ENCODE results near the gene PGAM1.
"Not testable (repeated sequence)": the region's sequence is repeated elsewhere in the genome, so short reads cannot be mapped to it uniquely, and the experiment has no call there.

The PGAM1 gene

DNA sequence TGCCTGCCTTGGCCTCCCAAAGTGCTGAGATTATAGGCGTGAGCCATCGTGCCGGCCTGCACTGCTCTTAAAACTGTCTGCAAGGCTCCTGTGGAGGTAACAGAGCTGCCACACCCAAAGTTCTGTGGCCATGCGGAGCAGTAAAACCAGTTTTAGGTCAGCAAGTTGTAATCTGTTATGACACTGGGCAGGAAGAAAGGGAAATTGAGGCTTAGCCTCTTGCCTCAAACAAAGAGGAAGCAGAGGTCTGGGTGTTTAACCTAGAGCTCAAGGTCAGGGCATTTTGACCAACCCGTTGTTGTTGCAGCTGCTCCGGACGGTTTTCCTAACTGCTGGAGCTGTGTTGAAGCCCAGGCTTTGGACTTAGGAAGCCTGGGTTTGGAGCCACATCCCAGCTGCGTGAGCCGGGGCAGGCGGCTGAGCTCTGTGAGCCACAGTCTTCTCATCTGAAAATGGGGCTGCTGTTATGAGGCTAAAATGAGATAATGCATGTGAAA, 17.4 kb upstream of the PGAM1 start:
- no peak for DNase-seq

DNA sequence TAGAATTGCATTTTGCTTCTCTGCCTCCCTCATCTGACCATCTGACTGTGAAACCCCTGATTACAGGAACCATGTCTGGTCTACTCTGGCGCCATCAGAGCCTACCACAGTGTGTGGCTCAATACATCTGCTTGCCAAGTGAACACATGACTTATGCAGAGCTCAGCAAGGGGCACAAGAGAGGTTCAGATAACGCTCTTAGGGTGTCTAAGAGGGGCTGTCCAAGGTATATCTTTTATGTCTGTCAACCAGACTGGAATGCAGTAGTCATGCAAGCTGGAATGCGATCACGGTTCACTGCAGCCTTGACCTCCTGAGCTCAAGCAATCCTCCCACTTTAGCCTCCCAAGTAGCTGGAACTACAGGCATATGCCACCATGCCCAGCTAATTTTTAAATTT, 14.6 kb upstream of the PGAM1 start:
- DNase-seq: no peak

DNA sequence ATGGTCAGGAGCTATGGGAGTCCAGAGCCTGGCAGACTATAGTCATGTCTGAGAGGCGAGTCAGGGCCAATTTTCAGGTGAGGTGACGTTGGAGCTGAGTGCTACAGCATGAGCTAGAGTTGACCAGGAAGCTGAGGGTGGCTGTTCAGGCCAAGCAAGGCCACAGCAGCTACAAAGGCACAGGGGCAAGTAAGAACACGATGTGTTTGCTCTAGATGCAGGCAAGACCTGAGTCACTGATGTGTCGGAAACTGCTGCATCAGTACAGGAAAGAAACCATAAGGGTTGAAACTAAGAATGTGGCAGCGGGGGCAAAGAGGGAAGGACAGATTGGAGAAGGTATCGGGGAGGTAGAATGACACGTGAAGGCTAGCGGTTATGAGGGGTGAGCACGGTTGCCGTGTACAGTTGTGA, 13.1 kb upstream of the PGAM1 start:
- peak; percentile 79 to 81 for DNase-seq

DNA sequence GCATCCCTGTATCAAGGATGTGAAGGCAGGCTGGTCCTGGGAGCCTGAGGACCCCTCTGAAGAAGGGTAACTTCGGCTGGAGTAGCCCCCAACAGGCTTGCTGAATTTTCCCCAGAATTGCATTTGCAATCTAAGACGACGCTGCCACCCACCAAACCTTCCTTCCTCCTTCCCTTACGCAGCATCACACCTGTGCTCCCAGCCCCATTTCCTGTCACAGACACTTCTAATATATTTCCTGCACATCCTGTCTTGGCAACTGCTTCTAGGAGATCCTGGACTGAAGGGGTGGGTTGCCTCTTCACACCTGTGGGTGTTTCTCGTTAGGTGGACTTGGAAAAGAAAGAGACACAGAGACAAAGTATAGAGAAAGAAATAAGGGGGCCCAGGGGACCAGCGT, 9.4 kb upstream of the PGAM1 start:
- DNase-seq: peak in 1 of 2 experiments; percentile 44

DNA sequence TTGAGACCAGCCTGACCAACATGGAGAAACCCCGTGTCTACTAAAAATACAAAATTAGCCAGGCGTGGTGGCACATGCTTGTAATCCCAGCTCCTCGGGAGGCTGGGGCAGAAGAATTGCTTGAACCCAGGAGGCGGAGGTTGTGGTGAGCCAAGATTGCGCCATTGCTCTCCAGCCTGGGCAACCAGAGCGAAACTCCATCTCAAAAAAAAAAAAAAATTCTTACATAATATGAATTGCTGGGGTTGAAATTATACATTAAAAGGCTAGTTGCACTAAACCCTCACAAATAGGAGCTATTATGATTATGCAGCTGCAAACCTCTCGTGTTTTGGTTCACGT, 2.3 kb upstream of the PGAM1 start:
- not testable (repeated sequence) for DNase-seq

DNA sequence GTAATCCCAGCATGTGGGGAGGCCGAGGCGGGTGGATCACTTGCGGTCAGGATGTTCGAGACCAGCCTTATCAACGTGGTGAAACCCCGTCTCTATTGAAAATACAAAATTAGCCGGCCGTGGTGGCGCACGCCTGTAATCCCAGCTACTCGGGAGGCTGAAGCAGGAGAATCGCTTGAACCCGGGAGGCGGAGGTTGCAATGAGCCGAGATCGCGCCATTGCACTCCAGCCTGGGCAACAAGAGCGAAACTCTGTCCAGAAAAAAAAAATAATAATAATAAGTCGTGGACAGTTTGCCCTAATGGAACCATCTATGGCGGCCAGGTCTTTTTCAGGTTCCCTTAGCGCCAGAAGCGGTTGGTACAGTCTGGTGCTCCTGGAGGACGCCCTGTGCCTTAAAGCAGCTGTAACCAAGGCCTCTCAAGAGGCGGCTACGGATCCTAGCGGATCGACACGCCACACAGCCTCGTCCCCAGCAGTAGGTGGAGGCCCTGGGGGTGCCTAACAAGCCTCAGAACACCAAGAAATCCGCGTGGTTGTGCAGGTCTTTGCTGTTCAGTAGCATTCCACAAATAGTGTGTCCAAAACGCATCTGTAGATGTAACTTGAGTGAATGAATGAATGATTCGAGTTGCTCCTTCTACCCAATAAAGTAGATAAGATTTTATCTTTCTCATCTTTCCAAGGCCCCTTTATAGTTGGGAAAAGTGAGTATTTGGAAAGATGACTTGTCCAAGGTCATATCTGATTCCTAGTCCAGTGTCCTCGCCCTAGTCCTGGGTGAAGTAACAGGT, 982 bp downstream of the PGAM1 start:
- DNase-seq: peak; percentile 50

DNA sequence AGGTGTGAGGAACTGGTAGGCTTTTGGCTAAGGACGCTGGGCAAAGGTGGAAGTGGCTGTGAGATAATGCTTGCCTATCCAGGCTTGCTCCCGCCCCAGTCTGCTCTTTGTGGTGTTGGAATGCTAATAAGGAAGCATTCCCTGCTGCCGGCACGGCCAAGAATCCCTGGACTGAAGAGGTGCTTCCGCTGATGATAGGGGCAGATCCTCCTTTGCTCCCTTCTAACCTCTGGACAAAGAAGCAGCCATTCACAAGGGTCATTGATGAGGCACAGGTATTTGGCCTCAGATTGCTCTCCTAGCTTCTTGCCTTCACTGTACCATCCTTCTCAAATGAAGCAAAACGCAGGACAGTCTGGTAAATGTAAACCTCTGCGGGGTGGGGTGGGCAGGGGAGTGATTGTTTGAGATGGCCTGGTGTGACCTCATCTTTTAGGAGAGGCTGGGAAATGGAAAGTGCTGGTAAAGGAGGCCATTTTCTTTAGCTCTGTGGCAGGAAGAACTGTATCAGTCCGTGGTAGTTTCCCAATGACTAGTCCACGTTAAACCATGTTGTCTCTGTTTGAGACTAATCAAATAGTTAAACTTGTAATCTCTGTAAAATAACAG, 1.7 kb downstream of the PGAM1 start:
- peak; percentile 67 to 71 for DNase-seq

DNA sequence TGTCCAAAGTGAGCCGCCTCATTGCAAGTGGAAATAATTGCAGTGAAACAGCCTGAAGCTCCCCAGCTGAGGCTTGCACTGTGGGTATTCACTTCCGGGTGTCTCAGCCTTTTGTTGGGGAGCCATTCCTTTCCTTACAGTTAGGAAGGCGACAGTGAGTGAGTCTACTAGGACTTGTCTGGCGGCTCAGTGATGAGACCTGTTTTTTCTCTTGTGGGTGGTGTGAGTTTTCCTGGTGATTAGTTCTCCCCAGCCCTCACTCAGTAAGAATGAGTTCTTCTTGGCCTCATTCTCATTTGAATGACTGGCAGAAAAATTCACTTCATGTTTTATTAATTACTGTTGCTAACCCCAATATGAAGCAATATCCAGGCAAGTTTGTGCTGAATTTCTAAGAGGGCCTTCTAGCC, 2.6 kb downstream of the PGAM1 start:
- DNase-seq: peak in 1 of 2 experiments; percentile 51

DNA sequence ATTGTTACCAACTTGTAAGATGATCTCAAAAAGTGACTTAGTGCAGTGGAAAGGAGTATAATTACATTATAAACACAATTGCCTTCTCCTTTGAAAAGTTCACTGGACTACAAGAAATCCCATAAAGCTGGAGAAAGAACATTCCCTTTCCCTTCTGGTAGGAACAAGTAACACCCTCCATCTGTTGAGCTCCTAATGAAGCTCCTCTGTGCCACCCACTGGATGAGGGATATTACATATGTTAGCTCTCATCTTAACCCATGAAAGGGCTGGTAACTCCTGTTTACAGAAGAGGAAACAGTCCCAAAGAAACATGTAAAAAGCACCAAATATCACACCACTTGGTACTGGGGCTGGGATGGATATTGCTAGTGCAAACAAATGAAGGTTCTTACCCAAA, 8.1 kb downstream of the PGAM1 start:
- DNase-seq: no peak

DNA sequence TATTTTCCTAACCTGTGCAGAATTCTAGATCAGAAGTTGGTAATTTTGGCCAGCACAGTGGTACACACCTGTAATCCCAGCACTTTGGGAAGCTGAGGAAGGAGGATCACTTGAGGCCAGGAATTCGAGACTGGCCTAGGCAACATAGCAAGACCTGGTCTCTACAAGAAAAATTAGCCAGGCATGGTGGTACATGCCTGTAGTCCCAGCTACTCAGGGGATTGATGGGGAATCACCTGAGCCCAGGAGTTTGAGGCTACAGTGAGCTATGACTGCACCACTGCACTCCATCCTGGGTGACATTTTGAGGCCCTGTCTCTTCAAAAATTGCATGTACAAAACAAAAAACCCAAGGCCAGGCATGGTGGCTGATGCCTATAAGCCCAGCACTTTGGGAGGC, 8.6 kb downstream of the PGAM1 start:
- DNase-seq: no peak

DNA sequence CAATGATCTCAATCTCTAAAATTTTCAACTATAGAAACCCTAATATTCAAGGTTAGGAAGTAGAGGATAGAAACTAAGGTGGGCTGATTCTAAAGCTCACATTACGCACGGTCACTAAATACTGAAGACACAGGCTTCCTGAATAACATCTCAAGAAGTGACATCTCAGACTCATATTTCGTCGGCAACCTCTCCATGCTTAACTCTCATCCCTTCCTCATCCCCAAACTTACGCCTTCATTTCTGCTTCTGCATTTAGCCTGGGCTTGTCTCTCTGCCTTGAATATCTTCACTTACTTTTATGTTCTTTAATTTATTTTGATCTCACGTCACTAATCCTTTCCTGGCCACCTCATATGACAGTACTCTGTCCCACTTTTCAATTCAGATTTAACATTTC, 9.2 kb downstream of the PGAM1 start:
- no peak for DNase-seq

DNA sequence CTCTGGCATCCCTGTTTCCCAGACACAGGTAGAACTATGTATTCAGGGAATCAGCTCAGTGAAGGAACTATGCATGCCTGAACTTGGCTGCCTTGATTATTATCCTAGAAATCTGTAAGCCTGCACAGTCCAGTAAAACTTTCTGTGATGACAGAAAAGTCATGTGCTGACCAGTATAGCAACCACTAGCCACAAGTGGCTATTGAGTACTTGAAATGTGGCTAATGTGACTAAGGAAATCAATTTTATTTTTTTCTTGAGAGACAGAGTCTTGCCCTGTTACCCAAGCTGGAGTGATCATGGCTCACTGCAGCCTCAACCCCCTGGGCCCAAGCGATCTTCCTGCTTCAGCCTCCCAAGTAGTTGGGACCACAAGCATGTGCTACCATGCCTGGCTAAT, 16.3 kb downstream of the PGAM1 start:
- no peak for DNase-seq

DNA sequence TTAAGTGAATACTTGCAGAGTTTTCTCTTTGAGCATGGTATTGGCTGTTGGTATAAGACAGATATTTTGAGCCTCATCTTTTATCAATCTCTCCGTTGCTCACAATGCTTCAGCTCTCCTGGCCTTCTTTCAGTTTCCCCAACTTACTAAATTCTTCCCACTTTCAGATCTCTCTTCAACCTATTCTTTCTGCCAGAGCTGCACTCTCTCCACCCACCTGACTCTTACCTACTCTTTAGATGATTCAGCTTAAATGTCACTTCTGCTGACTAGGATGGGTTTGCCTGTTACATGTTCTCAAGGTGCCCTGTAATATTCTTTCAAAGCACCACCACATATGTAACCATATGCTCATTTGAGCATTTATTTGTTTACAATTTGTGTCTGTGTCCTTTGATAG, 18.2 kb downstream of the PGAM1 start:
- DNase-seq: no peak

DNA sequence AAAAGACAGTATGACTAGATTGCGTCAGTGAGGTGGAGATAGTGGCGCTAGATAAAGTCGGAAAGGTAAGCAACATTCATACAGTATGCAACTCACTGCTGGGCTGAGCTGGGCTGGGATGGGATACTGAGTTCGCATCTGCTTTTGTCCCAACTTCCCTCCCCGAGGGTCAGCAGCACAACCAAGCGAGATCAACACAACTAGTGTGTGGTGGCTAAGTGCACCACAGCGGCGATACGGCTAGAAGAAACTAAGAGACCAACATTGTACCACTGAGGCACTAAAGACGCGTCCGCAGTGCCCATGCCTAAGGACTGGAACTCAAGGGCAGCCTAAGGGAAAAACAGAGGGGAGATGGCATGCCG, 19.3 kb downstream of the PGAM1 start:
- no peak for DNase-seq

DNA sequence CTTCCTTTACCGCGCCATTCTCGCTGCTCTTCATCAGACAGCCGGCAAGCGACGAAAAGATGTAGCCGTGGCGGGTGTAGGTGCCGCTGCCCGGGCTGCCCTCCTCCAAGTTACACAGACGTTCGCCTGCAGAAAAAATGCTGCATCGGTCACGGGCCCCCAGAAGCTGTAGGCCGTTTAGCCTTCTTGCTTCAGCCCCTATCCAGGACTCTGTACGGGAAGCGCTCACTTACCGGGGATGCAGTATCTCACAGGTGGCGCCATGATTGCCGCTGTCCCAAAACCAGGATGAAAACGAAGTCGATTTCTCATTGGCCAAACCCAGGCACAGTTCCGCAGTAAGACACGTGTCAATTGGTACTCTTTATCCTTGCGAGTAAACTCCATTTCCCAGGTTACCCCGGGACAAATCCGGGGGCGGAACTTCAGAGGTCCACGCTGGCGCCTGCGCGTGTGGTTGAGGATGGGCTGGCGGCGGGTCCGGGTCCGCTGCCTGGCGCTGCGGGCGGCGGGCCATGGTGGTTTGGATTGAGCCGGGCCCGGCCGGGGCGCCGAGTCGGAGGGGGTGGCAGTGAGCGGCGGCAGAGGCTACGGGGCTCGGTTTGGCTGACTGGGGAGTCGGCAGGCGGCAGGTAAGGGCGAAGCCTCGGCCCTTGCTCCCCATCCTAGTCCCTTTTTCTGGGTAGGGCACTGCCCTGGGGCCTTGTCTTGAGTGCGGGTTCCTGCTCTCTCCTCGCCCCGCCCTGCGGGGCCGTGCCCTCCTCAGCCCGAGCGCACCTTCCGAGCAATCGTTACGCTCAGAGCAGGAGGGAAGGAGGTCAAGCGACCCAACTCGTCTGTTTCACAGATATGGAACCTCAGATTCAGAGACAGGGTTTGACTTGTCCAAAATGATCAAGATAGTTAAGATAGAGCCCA, 20.0 kb downstream of the PGAM1 start, which contains the start of the genes EXOSC1 and ZDHHC16:
EXOSC1 (minus strand) TSS at position 285 of the 918 bp plus-strand sequence; CDS start at position 264, 21 bp downstream.
ZDHHC16 (plus strand) TSS at position 454 of the 918 bp plus-strand sequence. CDS start 5,501 bp downstream, outside the sequence.
- peak; percentile 94 for DNase-seq

DNA sequence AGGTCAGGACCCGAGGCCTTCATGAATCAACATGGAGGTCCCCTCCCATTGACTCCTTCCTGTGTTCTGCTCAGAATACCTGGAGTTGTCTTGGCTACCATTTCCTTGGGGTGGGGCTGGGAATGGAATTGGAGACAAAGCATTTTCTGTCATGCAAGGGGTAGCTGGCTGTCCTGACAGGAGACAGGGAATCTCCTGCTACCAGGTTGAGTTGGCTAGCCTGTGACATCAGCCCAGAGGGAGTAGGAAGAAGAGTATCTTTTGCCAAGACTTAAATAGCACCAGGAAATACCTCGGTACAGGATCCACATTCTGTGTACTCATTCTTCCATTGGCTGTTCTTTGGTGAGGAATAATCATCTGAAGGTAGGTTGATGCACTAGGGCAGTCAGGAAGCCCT, 24.8 kb downstream of the PGAM1 start:
- DNase-seq: no peak

DNA sequence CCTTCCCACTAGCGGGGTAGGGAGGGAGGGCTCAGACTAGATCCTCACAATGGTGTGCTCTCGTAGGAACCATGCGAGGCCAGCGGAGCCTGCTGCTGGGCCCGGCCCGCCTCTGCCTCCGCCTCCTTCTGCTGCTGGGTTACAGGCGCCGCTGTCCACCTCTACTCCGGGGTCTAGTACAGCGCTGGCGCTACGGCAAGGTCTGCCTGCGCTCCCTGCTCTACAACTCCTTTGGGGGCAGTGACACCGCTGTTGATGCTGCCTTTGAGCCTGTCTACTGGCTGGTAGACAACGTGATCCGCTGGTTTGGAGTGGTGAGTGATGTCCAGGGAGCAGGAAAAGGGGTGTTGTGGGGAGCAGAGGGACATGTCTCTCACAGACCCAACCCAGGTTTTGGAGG, 25.6 kb downstream of the PGAM1 start:
- DNase-seq: no peak

DNA sequence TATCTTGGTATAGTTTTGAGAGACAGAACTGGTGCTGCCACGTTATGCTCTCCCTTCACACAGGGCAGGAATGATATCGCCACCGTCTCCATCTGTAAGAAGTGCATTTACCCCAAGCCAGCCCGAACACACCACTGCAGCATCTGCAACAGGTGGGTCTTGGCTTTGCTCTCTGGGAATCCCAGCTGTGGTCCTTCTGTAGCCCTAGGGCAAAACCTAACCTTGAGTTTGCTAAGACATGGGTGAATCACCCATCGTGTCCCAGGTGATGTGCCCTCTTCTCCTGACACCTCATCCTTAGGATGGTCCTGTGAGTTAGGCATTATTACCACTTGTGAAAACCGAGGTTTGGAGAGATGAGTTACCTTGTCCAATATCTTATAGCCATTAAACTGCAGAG, 26.4 kb downstream of the PGAM1 start:
- no peak for DNase-seq

DNA sequence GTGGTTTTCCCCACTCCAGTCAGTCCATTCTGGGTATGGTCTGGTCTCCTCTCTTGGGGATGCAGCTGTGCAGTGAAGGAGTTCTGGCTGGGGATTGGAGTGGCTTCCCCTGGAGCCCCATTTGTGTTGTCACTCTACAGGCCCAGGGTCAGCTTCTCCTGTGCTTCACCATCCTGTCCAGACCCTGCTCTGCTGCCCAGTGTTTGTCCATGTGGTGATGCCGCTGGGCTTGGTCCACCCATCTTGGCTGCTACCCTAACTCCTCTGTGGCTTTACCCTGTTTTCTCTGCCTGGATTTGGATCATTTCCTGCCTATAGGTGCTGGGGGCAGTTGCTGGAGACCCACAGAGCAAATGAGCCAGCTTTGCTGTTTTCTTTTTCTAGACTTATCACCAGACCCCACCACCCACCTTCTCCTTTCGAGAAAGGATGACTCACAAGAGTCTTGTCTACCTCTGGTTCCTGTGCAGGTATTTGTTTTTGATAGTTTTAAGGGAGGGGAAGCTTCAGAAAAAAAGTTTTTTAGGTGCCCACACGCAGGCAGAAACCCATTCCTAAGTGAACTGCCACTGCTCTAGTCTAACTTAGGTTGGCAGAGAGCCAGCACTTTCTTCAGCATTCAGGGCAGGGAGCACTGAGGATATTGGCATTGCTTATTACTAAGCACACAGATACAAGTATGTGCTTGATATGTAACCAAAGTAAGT, 28.5 kb downstream of the PGAM1 start:
- peak in 1 of 2 experiments; percentile 39 for DNase-seq

DNA sequence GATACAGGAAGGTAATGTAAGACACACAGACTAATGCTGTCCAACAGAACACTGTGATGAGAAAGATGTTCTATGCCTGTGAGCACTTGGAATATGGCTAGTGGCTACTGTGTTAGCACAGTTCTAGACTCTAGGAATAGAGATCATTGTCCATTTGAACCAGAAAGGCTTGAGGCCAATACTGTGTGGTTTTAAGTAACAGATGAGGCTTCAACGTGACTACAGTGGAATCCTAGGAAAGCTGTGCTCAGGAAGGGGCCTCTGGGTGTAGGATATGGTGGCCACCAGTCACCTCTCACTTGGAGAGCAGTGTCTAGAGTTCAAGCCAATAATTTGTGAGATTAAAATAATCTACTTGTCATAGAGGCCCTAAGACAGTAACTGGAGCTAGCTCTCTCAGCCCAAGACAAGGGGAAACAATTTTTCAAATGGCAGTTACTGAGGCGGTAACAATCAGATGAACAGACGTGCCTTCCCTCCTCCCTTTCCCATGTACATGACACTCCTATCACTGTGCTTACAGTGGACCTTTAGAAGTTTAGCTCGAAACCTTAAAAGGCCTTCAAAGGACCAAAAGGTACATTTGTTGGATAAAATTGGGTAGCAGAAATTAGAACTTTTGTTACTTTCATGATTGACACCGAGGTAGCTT, 30.2 kb downstream of the PGAM1 start:
- no peak for DNase-seq

DNA sequence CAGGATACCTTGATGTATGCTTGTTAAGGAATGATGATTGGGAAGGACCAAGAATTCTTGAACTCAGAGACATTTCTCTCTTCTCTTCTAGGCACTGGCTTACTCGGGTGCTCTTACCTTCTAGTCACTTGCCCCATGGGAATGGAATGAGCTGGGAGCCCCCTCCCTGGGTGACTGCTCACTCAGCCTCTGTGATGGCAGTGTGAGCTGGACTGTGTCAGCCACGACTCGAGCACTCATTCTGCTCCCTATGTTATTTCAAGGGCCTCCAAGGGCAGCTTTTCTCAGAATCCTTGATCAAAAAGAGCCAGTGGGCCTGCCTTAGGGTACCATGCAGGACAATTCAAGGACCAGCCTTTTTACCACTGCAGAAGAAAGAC, 30.7 kb downstream of the PGAM1 start:
- DNase-seq: no peak

DNA sequence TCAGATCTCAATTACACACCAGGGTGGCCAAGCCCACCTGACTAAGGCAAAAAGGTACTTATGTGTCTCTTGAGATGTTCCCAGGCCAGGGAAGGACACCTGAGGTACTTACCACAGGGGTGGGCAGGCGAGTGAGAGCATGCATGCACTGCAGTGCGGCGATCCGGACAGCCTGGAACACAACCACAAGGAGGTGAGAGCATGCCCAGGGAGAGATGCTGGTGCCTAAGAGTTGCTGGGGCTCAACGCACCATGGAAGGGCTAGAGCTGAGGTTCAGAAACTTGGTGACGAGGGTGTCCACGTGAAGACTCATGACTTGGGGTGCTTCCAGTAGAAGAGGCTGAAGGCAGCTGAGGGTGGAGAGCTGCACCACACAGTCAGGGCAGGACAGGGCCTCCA, 33.1 kb downstream of the PGAM1 start:
- DNase-seq: no peak

Data from activated T-cell treated with anti-CD3 and anti-CD28 coated beads, Interleukin-2, amount 50 U/mL, for 48 hours (primary cell).